Gastrocnemius medialis (tissue), 4 donors: Measurements from ENCODE around the gene TMTC2.

Experiments
- CTCF ChIP-seq, 5 experiments: fragments of 450-650 bp in 3 of 5; fragments of 200-600 bp in 2 of 5; sonication (generic) in 2 of 5; IDR thresholded peaks in 4 of 5; conservative IDR thresholded peaks in 1 of 5; 1 replicate in 4 of 5; 2 replicates in 1 of 5; pipeline ENCODE4 v1.5.1; 2016 to 2019; ENCODE audit warnings: antibody characterized with exemption in 5 of 5, mild to moderate bottlenecking in 3 of 5, moderate library complexity in 3 of 5
- POLR2A ChIP-seq, 2 donors: fragments of 450-650 bp; IDR thresholded peaks; one replicate each; pipeline ENCODE4 v1.6.1; 2017; ENCODE audit warnings: antibody characterized with exemption in 2 of 2, mild to moderate bottlenecking in 2 of 2, moderate library complexity in 2 of 2

- TF ChIP-seq CTCF (IDR thresholded peaks at IDR 0.05 in 4 of 5, conservative IDR thresholded peaks at IDR 0.05 in 1 of 5), result no peak
- no peak for TF ChIP-seq POLR2A (IDR thresholded peaks at IDR 0.05)
These were observed 79.4 kb downstream of the TMTC2 start for GRCh38 chr12:82765971-82766705.
